ENCODE data around the gene ATG101. TPM values are rescaled to one million over a fixed set of nuclear protein-coding genes. Genes with fewer than 3 reads are reported as not detected.
A peak's percentile ranks its signal among the peaks of the same experiment; 100 is the strongest.

ATG101 gene
- total and polyA plus RNA-seq, 9 of the 15 experiments (the other 6 are each of a cell fraction or from before 2014, with no cell fraction given) = 2.9 to 52.4 (median 29.7) TPM

DNA sequence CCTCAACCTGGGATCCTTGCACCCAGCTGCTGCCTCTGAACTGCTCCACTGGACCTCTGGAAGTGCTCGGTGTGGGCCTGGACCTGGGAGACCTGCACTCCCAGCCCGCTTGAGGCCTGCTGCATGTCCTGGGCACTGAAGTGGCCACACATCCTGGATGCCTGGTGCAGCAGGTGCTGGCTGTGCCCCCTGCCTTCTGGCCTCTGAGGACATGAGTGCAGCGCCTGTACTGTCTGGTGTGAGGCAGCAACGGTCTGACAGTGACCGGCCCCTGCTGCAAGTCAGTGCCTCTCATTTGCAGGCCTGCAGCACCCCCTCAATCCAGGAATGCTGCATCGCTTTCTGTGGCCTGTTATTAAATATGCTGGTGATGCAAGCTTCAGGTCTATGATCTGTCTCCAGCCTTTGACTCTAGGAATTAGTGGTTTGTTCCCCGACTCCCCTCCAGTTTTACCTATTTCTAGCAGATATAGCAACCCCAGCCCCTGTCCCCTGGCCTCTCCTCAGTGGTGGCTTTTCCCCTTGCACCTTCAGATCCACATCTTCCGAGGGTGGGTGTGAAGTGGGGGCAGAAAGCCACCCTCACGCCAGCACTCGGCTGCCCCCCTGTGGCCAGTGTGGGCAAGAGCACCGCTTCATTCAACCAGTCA, 13.3 kb downstream of the ATG101 start (continued):
- TF ChIP-seq CEBPB (tag; IDR thresholded peaks at IDR 0.05) (peak; percentile 18; the same call in 1 of the 2 replicates), CC2D1A (IDR thresholded peaks at IDR 0.05) (peak; percentile 86), RNF2 (IDR thresholded peaks at IDR 0.05) (no peak), SIN3B (IDR thresholded peaks at IDR 0.05; ENCODE audit: low read depth) (no peak)
- TF ChIP-seq, protein P1, sequence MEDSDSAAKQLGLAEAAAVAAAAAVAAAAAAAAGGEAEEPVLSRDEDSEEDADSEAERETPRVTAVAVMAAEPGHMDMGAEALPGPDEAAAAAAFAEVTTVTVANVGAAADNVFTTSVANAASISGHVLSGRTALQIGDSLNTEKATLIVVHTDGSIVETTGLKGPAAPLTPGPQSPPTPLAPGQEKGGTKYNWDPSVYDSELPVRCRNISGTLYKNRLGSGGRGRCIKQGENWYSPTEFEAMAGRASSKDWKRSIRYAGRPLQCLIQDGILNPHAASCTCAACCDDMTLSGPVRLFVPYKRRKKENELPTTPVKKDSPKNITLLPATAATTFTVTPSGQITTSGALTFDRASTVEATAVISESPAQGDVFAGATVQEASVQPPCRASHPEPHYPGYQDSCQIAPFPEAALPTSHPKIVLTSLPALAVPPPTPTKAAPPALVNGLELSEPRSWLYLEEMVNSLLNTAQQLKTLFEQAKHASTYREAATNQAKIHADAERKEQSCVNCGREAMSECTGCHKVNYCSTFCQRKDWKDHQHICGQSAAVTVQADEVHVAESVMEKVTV (CRISPR knock-in tag; IDR thresholded peaks at IDR 0.05) = peak; percentile 82

DNA sequence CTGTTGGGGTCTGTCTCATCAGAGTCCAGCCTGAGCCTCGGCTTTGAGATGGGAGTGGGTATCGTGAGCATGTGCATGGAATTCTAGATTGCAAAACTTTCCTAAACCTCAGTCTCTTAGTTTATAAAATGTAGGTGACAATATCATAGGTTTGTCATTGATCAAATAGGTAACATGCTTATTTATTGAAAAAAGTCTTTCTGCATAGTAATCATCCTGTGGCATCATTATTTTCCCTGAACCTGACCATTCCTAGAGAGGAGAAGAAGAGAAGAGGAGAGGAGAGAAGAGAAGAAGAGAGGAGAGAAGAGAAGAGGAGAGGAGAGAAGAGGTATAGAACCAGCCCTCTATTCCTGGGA, 13.8 kb downstream of the ATG101 start:
- H3K4me1 ChIP-seq (replicated peaks in 1 of 2; ENCODE audit: control insufficient read depth in 2 of 2, insufficient read depth in 2 of 2, low read length in 2 of 2) = peaks cover 0 to 10% of the 10 kb centered on the region in 2 experiments; a peak in 1 of 5 replicates
- H4K20me1 ChIP-seq (replicated peaks; ENCODE audit: control insufficient read depth, insufficient read depth, low read length) = 0 out of 2 replicates have a peak, but pooled peaks cover 14% of the 10 kb centered on the region
- no peaks in the 10 kb centered on the region for H3K79me2 ChIP-seq (ENCODE audit: control insufficient read depth, insufficient read depth, low read length)
- no TSS peak for BruUV-seq (replicated peaks)
- no peaks in the 10 kb centered on the region for H3K9me1 ChIP-seq (ENCODE audit: control insufficient read depth, insufficient read depth, low read length)
- DNase-seq (ENCODE audit: extremely low read depth in 1 of 4, low spot score in 3 of 4) (no peak), FAIRE-seq (no peak), ATAC-seq (no peak)
- no peak overlapping the region for H3K9ac ChIP-seq (ENCODE audit: insufficient read depth in 1 of 2, low read depth in 2 of 2, low read length in 2 of 2)
- ChIA-PET POLR2A (interaction anchor here (0.7 to 1.0 kb wide), 3 partner anchors 50 to 79 kb away, joined by 3 read pairs; no protein-coding TSS in a partner anchor), CTCF (ENCODE audit: low intra/inter-chr PET ratio) (interaction anchor here (0.7 to 8.1 kb wide), 6 partner anchors 17 to 90 kb away, joined by 3 to 242 read pairs (median 6); no protein-coding TSS in a partner anchor)
- 0% methylated on average over 2 of the region's 2 CpGs for WGBS (ENCODE audit: insufficient coverage, low coverage, missing lambda C conversion rate)
- H2AFZ ChIP-seq (ENCODE audit: low read depth, low read length) = no peak overlapping the region
- peaks cover 32 to 42% of the 10 kb centered on the region in 2 experiments; a peak in 4 of 5 replicates for H3K27me3 ChIP-seq (ENCODE audit: control insufficient read depth in 2 of 2, insufficient read depth in 2 of 2, low read length in 2 of 2)
- no peaks in the 10 kb centered on the region for H3K9me3 ChIP-seq (replicated peaks; ENCODE audit: control insufficient read depth, insufficient read depth, low read depth, low read length)
- H3K36me3 ChIP-seq (ENCODE audit: control insufficient read depth, insufficient read depth, low read length) = peaks cover 5% of the 10 kb centered on the region; the same call in 1 of the 3 replicates
- H3K4me2 ChIP-seq (ENCODE audit: insufficient read depth, low read length) = no peak overlapping the region
- H3K27ac ChIP-seq (ENCODE audit: extremely low read depth, low read depth, low read length) = no peak overlapping the region
- in situ Hi-C loops (cut with MboI) = loop anchor here (5.0 kb wide), 1 partner anchor 56 kb away; no protein-coding TSS in a partner anchor
- no peak overlapping the region for H3K4me3 ChIP-seq
- intact Hi-C loops (cut with micrococcal nuclease) = loop anchor here (1.0 to 5.0 kb wide), 2 partner anchors 39 to 58 kb away; no protein-coding TSS in a partner anchor
- TF ChIP-seq, protein P2, sequence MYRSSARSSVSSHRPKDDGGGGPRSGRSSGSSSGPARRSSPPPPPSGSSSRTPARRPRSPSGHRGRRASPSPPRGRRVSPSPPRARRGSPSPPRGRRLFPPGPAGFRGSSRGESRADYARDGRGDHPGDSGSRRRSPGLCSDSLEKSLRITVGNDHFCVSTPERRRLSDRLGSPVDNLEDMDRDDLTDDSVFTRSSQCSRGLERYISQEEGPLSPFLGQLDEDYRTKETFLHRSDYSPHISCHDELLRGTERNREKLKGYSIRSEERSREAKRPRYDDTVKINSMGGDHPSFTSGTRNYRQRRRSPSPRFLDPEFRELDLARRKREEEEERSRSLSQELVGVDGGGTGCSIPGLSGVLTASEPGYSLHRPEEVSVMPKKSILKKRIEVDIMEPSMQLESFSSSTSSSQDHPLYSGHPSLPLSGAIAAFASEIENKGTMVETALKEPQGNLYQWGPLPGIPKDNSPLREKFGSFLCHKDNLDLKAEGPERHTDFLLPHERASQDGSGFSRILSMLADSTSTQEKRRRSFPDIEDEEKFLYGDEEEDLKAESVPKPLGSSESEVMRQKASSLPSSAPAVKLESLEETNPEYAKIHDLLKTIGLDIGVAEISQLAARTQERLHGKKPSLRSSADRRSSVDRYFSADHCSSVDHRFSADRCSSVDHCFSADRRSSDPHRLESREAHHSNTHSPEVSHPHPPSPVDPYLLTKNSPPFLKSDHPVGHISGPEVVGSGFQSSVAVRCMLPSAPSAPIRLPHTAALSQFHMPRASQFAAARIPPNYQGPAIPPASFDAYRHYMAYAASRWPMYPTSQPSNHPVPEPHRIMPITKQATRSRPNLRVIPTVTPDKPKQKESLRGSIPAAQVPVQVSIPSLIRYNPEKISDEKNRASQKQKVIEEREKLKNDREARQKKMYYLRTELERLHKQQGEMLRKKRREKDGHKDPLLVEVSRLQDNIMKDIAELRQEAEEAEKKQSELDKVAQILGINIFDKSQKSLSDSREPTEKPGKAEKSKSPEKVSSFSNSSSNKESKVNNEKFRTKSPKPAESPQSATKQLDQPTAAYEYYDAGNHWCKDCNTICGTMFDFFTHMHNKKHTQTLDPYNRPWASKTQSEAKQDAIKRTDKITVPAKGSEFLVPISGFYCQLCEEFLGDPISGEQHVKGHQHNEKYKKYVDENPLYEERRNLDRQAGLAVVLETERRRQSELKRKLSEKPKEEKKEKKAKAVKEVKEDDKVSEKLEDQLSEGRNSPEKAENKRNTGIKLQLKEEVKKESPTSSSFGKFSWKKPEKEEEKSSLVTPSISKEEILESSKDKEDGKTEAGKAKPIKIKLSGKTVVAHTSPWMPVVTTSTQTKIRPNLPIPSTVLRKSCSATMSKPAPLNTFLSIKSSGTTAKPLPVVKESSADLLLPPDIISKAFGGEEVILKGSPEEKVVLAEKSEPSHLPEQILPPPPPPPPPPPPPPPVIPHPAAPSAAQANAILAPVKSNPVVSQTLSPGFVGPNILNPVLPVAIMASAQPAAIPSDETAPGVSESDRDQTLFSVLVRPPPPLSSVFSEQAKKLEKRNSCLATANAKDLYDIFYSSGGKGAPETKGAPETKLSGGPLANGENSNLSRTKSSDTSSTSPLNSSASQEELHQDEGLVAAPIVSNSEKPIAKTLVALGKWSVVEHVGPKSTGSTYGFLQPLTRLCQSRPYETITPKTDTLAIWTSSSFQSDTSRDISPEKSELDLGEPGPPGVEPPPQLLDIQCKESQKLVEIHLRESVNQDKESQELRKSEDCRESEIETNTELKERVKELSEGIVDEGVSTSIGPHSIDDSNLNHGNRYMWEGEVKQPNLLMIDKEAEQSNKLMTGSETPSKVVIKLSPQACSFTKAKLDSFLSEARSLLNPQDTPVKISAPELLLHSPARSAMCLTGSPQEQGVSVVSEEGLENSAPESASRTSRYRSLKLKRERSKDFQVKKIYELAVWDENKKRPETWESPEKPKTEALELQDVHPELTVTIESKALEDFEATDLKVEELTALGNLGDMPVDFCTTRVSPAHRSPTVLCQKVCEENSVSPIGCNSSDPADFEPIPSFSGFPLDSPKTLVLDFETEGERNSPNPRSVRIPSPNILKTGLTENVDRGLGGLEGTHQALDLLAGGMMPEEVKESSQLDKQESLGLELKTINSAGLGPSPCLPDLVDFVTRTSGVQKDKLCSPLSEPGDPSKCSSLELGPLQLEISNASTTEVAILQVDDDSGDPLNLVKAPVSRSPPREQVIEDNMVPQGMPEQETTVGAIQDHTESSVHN (IDR thresholded peaks at IDR 0.05; ENCODE audit: borderline replicate concordance in 1 of 2, low read depth in 1 of 2) = no peak
- TF ChIP-seq BRCA1 (IDR thresholded peaks at IDR 0.05) = no peak
- no peak for TF ChIP-seq BRCA1 (CRISPR knock-in tag; IDR thresholded peaks at IDR 0.05)
- no peak for TF ChIP-seq ARID1B (IDR thresholded peaks at IDR 0.05)
- no peak for TF ChIP-seq RBM34 (IDR thresholded peaks at IDR 0.05; ENCODE audit: borderline replicate concordance, insufficient read depth, low read length)

All from K562 (cell line).